Common myeloid progenitor, CD34-positive (primary cell): Measurements from ENCODE around the gene NME5. TPM values are rescaled to one million over a fixed set of nuclear protein-coding genes. Genes with fewer than 3 reads are reported as not detected.

Experiments used
- CTCF ChIA-PET: fragments of 350-600 bp; sonication (Branson Sonifier 250); formaldehyde crosslinking; loops from one replicate; lab custom pipeline; 2021; ENCODE audit warnings: antibody characterized with exemption; lab: Charles Lee
- POLR2A ChIA-PET: fragments of 350-600 bp; sonication (Branson Sonifier 250); formaldehyde crosslinking; loops from one replicate; lab custom pipeline; 2021; ENCODE audit warnings: antibody characterized with exemption; lab: Charles Lee
- DNase-seq, 3 donors: peaks; one replicate each; pipeline versions ENCODE4 v3.0.0 to v3.0.0-alpha.2; 2013
- H3K27ac ChIP-seq, 2 experiments: 1 replicate in 1 of 2; 2 replicates in 1 of 2; pipeline ENCODE4 v1.7.0; 2013; ENCODE audit warnings: inconsistent platforms in 2 of 2, low read length in 2 of 2, mild to moderate bottlenecking in 2 of 2, low read depth in 1 of 2, moderate library complexity in 1 of 2; ENCODE audit not compliant: severe bottlenecking in 2 of 2, insufficient read depth in 1 of 2, poor library complexity in 1 of 2
- H3K27me3 ChIP-seq, 5 experiments: replicated peaks in 2 of 5; 1 replicate in 3 of 5; 2 replicates in 2 of 5; pipeline versions ENCODE4 v1.6.1 to v1.7.0; 2013; ENCODE audit warnings: low read length in 4 of 5, mild to moderate bottlenecking in 2 of 5, moderate library complexity in 2 of 5, inconsistent platforms in 1 of 5; ENCODE audit not compliant: insufficient read depth in 5 of 5, control insufficient read depth in 4 of 5
- H3K36me3 ChIP-seq, 4 experiments: 1 replicate in 2 of 4; 2 replicates in 2 of 4; pipeline versions ENCODE4 v1.6.1 to v1.7.0; 2013; ENCODE audit warnings: low read length in 3 of 4, control low read depth in 1 of 4, mild to moderate bottlenecking in 1 of 4; ENCODE audit not compliant: control insufficient read depth in 4 of 4, insufficient read depth in 4 of 4
- H3K4me1 ChIP-seq, 4 experiments: 1 replicate in 3 of 4; 2 replicates in 1 of 4; pipeline versions ENCODE4 v1.6.1 to v1.7.1; 2013; ENCODE audit warnings: low read length in 3 of 4, mild to moderate bottlenecking in 3 of 4, control low read depth in 1 of 4, inconsistent platforms in 1 of 4, moderate library complexity in 1 of 4; ENCODE audit not compliant: control insufficient read depth in 4 of 4, insufficient read depth in 4 of 4; ENCODE audit errors: control extremely low read depth in 1 of 4
- H3K4me3 ChIP-seq, 7 experiments: 1 replicate in 4 of 7; 2 replicates in 3 of 7; pipeline versions ENCODE4 v1.5.1 to v1.7.0; 2013; ENCODE audit warnings: mild to moderate bottlenecking in 7 of 7, low read length in 6 of 7, moderate library complexity in 6 of 7, inconsistent platforms in 2 of 7, low read depth in 2 of 7, control low read depth in 1 of 7; ENCODE audit not compliant: insufficient read depth in 4 of 7, control insufficient read depth in 1 of 7; ENCODE audit errors: extremely low read depth in 1 of 7
- H3K9me3 ChIP-seq, 5 experiments: 1 replicate in 4 of 5; 2 replicates in 1 of 5; pipeline versions ENCODE4 v1.6.1 to v1.7.1; 2013; ENCODE audit warnings: low read length in 4 of 5, mild to moderate bottlenecking in 2 of 5, inconsistent platforms in 1 of 5, low read depth in 1 of 5, moderate library complexity in 1 of 5; ENCODE audit not compliant: control insufficient read depth in 4 of 5, insufficient read depth in 2 of 5; ENCODE audit errors: control extremely low read depth in 1 of 5
- WGBS: methylation state at CpG from one replicate; pipeline ENCODE4 v1.1.5; 2013; ENCODE audit not compliant: insufficient coverage; 5-methylcytosine and 5-hydroxymethylcytosine counted together
- polyA plus RNA-seq: library from polyadenylated mRNA; unstranded; fragments of 120-200 nt; gene quantifications from one replicate; pipeline ENCODE4 v1.2.1, GENCODE V29; 2013

Gene NME5
- polyA plus RNA-seq: 1.8 TPM

GRCh38 chr5:138138949-138139780 is at the start of gene NME5:
TSS of gene NME5 (minus strand) at chr5:138139428. CDS start at chr5:138138780, 648 bp downstream.
- no peaks in the 10 kb centered on the region for H3K9me3 ChIP-seq
- ChIA-PET CTCF (interaction anchor here (0.9 to 1.6 kb wide), 4 partner anchors 10 to 70 kb away, joined by 4 to 6 read pairs (median 5); no protein-coding TSS in a partner anchor), POLR2A (no interaction called here)
- DNase-seq: peak; percentile 49 to 69 (median 55)
- peaks cover 9 to 14% (median 10%) of the 10 kb centered on the region in 4 experiments for H3K4me1 ChIP-seq
- peak within 1 kb of the TSS; percentile 31 to 74 (median 43) for H3K4me3 ChIP-seq
- H3K36me3 ChIP-seq: no peaks in the 10 kb centered on the region
- WGBS: 4% methylated on average over 24 of the region's 31 CpGs
- peaks cover 0 to 2% (median 0%) of the 10 kb centered on the region in 5 experiments for H3K27me3 ChIP-seq
- H3K27ac ChIP-seq: no peak within 1 kb of the TSS

- no peak overlapping the region for H3K4me3 ChIP-seq
- no peaks in the 10 kb centered on the region for H3K9me3 ChIP-seq
- WGBS: 100% methylated on average over 3 of the region's 3 CpGs
- no peaks in the 10 kb centered on the region for H3K27me3 ChIP-seq
- ChIA-PET CTCF (interaction anchor here (0.7 to 12.8 kb wide), 8 partner anchors 9 to 165 kb away, joined by 3 to 113 read pairs (median 3); partner anchors contain the start of gene KIF20A), POLR2A (interaction anchor here (0.7 kb wide), 2 partner anchors 10 to 16 kb away, joined by 3 to 4 read pairs; no protein-coding TSS in a partner anchor)
- H3K27ac ChIP-seq: peak overlapping the region in 1 of 2 experiments; percentile 40
- peaks cover 0 to 11% (median 9%) of the 10 kb centered on the region in 4 experiments for H3K4me1 ChIP-seq
- peaks cover 27 to 87% (median 64%) of the 10 kb centered on the region in 4 experiments for H3K36me3 ChIP-seq
- no peak for DNase-seq
Measured at GRCh38 chr5:138188626-138189025, 49.4 kb upstream of the NME5 start.

DNA sequence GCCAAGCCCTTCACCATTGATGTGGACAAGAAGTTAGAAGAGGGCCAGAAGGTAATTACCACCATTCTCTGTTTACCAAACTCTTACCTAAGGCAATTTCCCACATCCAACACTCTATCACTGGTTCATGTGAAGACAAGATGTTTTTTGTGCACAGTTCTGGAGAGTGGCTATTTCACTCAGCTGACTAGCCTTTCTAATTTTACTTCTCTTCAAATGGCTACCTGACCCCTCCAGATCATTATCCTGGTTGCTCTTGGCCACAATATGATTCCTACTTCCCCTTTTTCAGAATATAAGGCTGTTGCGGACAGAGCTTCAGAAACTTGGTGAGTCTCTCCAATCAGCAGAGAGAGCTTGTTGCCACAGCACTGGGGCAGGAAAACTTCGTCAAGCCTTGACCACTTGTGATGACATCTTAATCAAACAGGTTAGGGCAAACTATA is 46.8 kb upstream of the NME5 start:
- 44% methylated on average over 1 of the region's 2 CpGs for WGBS
- peaks cover 26 to 89% (median 65%) of the 10 kb centered on the region in 4 experiments for H3K36me3 ChIP-seq
- no peak overlapping the region for H3K4me3 ChIP-seq
- POLR2A ChIA-PET: interaction anchor here (0.6 kb wide), 1 partner anchor 97 kb away, joined by 3 read pairs; no protein-coding TSS in a partner anchor
- peak; percentile 14 to 56 (median 49) for DNase-seq
- peak overlapping the region in 1 of 2 experiments; percentile 28 for H3K27ac ChIP-seq
- no peaks in the 10 kb centered on the region for H3K27me3 ChIP-seq
- CTCF ChIA-PET: interaction anchor here (1.0 to 12.8 kb wide), 11 partner anchors 10 to 96 kb away, joined by 3 to 113 read pairs (median 4); no protein-coding TSS in a partner anchor
- H3K9me3 ChIP-seq: no peaks in the 10 kb centered on the region
- H3K4me1 ChIP-seq: peaks cover 0 to 11% (median 9%) of the 10 kb centered on the region in 4 experiments

- Histone ChIP-seq H3K9me3 (no peaks in the 10 kb centered on the region), H3K27me3 (no peaks in the 10 kb centered on the region), H3K36me3 (peaks cover 18 to 69% (median 46%) of the 10 kb centered on the region in 4 experiments), H3K4me1 (peaks cover 12 to 28% (median 20%) of the 10 kb centered on the region in 4 experiments), H3K4me3 (no peak overlapping the region), H3K27ac (no peak overlapping the region)
- 97% methylated on average over 5 of the region's 6 CpGs for WGBS
- DNase-seq: no peak
- CTCF ChIA-PET: interaction anchor here (1.2 to 12.8 kb wide), 3 partner anchors 34 to 99 kb away, joined by 3 to 113 read pairs (median 5); no protein-coding TSS in a partner anchor
- POLR2A ChIA-PET: no interaction called here
Measured at GRCh38 chr5:138182808-138183207, 43.6 kb upstream of the NME5 start.

DNA sequence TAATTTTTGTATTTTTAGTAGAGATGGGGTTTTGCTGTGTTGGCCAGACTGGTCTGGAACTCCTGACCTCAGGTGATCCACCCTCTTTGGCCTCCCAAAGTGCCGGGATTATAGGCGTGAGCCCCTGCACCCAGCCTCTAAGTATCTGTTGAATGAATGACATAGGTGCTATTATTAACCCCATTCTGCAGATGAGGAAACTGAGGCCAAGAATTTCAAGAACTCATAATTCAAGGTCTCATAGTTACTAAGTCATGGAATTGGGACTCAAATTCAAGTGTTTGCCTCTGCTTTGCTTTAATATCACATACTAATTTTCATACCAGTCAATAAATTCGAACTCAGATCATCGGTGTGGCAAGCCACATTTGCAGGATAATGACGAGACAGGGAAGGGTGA is 41.6 kb upstream of the NME5 start:
- DNase-seq: no peak
- peaks cover 17 to 34% (median 25%) of the 10 kb centered on the region in 4 experiments for H3K4me1 ChIP-seq
- H3K9me3 ChIP-seq: no peaks in the 10 kb centered on the region
- H3K4me3 ChIP-seq: no peak overlapping the region
- no peak overlapping the region for H3K27ac ChIP-seq
- ChIA-PET CTCF (interaction anchor here (0.8 to 12.8 kb wide), 8 partner anchors 18 to 324 kb away, joined by 3 to 113 read pairs (median 5); partner anchors contain the start of gene KDM3B), POLR2A (interaction anchor here (0.7 kb wide), 1 partner anchor 31 kb away, joined by 3 read pairs; no protein-coding TSS in a partner anchor)
- peaks cover 16 to 53% (median 40%) of the 10 kb centered on the region in 4 experiments for H3K36me3 ChIP-seq
- no peaks in the 10 kb centered on the region for H3K27me3 ChIP-seq
- WGBS: 93% methylated on average over 3 of the region's 5 CpGs

GRCh38 chr5:138180183-138180782 is 41.1 kb upstream of the NME5 start:
- H3K4me1 ChIP-seq: peaks cover 16 to 28% (median 21%) of the 10 kb centered on the region in 4 experiments
- 88% methylated on average over 4 of the region's 5 CpGs for WGBS
- no peaks in the 10 kb centered on the region for H3K9me3 ChIP-seq
- peak; percentile 80 to 88 (median 86) for DNase-seq
- H3K27ac ChIP-seq: no peak overlapping the region
- CTCF ChIA-PET: interaction anchor here (0.6 to 12.8 kb wide), 15 partner anchors 8 to 324 kb away, joined by 3 to 113 read pairs (median 5); partner anchors contain the start of gene KDM3B
- H3K4me3 ChIP-seq: peak overlapping the region in 4 of 7 experiments; percentile 90 to 99 (median 98)
- POLR2A ChIA-PET: interaction anchor here (0.6 to 0.7 kb wide), 2 partner anchors 31 to 285 kb away, joined by 3 to 4 read pairs; partner anchors contain the start of gene EGR1
- H3K36me3 ChIP-seq: peaks cover 15 to 51% (median 36%) of the 10 kb centered on the region in 4 experiments
- H3K27me3 ChIP-seq: no peaks in the 10 kb centered on the region
